ENCODE measurements around the gene CA10. TPM values are rescaled to one million over a fixed set of nuclear protein-coding genes. Genes with fewer than 3 reads are reported as not detected.

CA10 gene
- total and polyA plus RNA-seq, 8 donors: 1.3 TPM; not detected in 7

DNA sequence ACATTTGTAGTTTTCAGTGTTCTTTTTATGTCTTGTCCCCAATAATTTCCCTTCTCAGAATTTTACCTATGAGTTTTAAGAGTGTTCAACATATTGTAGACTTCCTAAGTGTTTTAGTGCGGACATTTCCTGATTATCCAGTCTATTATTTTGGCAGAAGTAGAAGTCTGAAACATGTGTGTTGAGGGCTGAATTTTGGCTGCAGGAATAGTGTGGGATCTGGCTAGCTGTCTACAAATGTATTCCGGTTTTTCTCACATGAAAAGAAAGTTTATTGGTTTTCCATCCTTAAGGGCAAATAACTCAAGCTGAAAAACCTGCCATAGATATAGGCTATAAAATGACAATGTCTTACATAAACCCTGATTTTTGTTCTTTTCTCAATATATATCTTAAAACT lies 33.0 kb upstream of the CA10 start:
- Histone ChIP-seq H3K4me1 (no peaks in the 10 kb centered on the region), H3K36me3 (no peaks in the 10 kb centered on the region), H3K27ac (no peak overlapping the region), H3K27me3 (no peaks in the 10 kb centered on the region), H3K9me3 (no peaks in the 10 kb centered on the region), H3K4me3 (no peak overlapping the region)
- TF ChIP-seq EP300 (IDR thresholded peaks at IDR 0.05) (no peak), POLR2A (IDR thresholded peaks at IDR 0.05) (no peak)
- 84 to 96% (median 92%) methylated on average over 2 of the region's 2 CpGs for WGBS, 5 donors
- DNase-seq: no peak
- intact Hi-C loops (cut with DNase I; ENCODE audit: low total_unique reads): no loop called here

DNA sequence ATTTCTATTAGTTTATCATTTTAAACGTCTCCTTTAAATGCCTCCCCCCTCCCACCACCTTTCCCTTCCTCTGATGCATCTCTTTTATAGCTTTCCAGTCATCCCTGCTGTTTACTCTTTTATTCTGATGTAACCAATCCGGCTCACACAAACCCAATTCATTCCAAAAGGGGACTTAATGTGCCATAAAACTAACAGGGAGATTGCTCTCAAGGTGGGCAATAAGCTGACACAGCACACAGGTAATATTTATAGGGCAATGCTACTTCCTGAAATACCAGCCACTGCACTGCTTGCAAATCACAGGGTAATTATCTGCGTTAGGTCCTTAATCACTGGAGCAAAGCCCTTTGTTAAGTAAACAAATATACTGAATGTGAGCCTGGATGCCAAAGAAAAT lies 23.3 kb upstream of the CA10 start:
- H3K4me1 ChIP-seq: peaks cover 0 to 24% (median 0%) of the 10 kb centered on the region in 4 donors
- no peak for TF ChIP-seq EP300 (IDR thresholded peaks at IDR 0.05)
- TF ChIP-seq, protein P1, sequence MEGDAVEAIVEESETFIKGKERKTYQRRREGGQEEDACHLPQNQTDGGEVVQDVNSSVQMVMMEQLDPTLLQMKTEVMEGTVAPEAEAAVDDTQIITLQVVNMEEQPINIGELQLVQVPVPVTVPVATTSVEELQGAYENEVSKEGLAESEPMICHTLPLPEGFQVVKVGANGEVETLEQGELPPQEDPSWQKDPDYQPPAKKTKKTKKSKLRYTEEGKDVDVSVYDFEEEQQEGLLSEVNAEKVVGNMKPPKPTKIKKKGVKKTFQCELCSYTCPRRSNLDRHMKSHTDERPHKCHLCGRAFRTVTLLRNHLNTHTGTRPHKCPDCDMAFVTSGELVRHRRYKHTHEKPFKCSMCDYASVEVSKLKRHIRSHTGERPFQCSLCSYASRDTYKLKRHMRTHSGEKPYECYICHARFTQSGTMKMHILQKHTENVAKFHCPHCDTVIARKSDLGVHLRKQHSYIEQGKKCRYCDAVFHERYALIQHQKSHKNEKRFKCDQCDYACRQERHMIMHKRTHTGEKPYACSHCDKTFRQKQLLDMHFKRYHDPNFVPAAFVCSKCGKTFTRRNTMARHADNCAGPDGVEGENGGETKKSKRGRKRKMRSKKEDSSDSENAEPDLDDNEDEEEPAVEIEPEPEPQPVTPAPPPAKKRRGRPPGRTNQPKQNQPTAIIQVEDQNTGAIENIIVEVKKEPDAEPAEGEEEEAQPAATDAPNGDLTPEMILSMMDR (IDR thresholded peaks at IDR 0.05): no peak
- TF ChIP-seq POLR2AphosphoS5 (IDR thresholded peaks at IDR 0.05): no peak
- no peak for TF ChIP-seq POLR2A (IDR thresholded peaks at IDR 0.05)

DNA sequence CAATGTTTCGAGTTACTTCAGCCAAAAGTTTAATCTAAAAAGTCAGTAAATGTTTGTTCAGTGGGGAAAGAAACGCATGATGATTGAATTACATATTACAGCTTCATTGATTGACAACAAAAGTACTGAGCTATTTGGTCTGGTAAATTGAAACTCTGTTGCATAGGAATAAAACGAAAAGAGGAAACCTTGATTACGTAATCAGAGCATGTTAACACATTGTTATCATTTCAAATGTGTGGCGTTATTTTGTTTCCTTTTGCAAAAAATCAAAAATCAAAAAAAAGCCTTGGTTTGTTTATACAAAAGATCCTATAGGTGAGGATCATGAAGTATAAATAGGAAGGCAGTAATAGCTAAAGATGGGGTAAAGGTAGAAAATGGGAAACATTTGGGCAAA lies 19.5 kb upstream of the CA10 start:
- 21 to 40% (median 30%) methylated on average over 5 of the region's 5 CpGs for WGBS, 5 donors

More for the DNA sequence above, 23.3 kb upstream of the CA10 start:
- H3K9me3 ChIP-seq: no peaks in the 10 kb centered on the region
- no peaks in the 10 kb centered on the region for H3K27me3 ChIP-seq
- 11 to 31% (median 17%) methylated on average over 3 of the region's 3 CpGs for WGBS, 5 donors
- peak in 1 of 2 donors; percentile 19 for DNase-seq
- H3K36me3 ChIP-seq: no peaks in the 10 kb centered on the region
- no peak overlapping the region for H3K4me3 ChIP-seq
- intact Hi-C loops (cut with DNase I; ENCODE audit: low total_unique reads): no loop called here
- H3K27ac ChIP-seq: no peak overlapping the region

DNA sequence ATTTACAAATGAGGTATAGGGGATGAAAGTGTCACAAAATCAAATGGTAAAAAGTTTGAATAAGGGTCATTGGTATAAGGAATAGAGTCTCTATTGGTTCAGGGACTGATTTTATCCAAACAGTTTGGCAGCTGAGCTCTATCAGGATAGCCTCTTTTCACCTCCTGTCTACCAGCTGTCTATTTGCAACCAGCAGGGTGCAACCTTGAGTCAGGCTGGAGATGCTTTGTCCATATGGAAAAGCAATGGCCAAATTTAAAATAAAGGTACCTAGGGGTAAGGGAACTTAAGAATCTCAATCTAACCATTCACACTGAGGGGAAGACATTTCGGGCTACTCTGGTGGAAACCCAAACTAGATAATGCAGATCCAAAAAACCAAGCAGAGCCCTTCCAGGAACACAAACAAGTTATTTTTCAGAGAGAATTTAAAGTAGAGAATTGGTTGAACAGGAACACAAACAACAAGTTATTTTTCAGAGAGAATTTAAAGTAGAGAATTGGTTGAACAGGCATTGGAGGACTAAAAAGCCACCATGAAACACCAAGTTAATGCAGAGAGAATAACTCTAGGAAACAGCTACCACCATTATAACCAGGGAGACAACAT lies 12.6 kb upstream of the CA10 start:
- H3K27me3 ChIP-seq: no peaks in the 10 kb centered on the region
- no peaks in the 10 kb centered on the region for H3K4me1 ChIP-seq
- WGBS, 5 donors: 44 to 75% (median 67%) methylated on average over 1 of the region's 1 CpG
- peak; percentile 63 to 67 for DNase-seq
- H3K4me3 ChIP-seq: no peak overlapping the region
- H3K36me3 ChIP-seq: no peaks in the 10 kb centered on the region
- intact Hi-C loops (cut with DNase I; ENCODE audit: low total_unique reads): no loop called here
- no peaks in the 10 kb centered on the region for H3K9me3 ChIP-seq
- no peak for TF ChIP-seq EP300 (IDR thresholded peaks at IDR 0.05)
- TF ChIP-seq, protein P1 (IDR thresholded peaks at IDR 0.05): peak in 5 of 7 experiments; percentile 37 to 53 (median 51)
- no peak overlapping the region for H3K27ac ChIP-seq

More for the DNA sequence above, 19.5 kb upstream of the CA10 start:
- H3K4me1 ChIP-seq: peaks cover 0 to 25% (median 0%) of the 10 kb centered on the region in 4 donors
- intact Hi-C loops (cut with DNase I; ENCODE audit: low total_unique reads): no loop called here
- no peak for TF ChIP-seq POLR2AphosphoS5 (IDR thresholded peaks at IDR 0.05)
- TF ChIP-seq, protein P1 (IDR thresholded peaks at IDR 0.05): no peak
- no peak for TF ChIP-seq EP300 (IDR thresholded peaks at IDR 0.05)
- no peak for TF ChIP-seq POLR2A (IDR thresholded peaks at IDR 0.05)
- no peak for DNase-seq
- H3K36me3 ChIP-seq: no peaks in the 10 kb centered on the region
- no peak overlapping the region for H3K4me3 ChIP-seq
- no peak overlapping the region for H3K27ac ChIP-seq
- H3K9me3 ChIP-seq: no peaks in the 10 kb centered on the region
- no peaks in the 10 kb centered on the region for H3K27me3 ChIP-seq

DNA sequence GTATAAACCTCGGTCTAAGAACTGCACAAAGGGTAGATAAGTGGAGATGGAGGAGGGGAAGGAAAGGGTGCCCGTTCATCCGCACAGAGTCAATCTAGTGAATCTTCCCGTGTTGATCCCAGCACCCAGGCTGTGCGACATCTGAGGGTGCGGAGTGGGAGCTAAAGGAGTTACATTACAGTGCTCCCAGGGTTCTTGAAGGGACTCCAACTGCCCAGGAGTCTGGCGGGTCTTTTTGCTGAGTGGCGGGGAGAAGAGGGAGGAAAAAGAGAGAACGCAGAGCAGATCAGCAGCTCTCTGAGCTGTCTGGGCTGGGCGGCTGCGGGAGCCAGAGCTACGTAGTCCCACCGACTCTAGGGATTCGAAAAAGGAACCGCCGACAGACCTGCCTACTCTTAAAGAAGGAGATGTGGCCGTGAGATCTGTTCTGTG lies 1.6 kb upstream of the CA10 start:
- H3K27me3 ChIP-seq: peaks cover 20 to 75% (median 40%) of the 10 kb centered on the region in 3 donors
- intact Hi-C loops (cut with DNase I; ENCODE audit: low total_unique reads): no loop called here
- no peak overlapping the region for H3K4me3 ChIP-seq
- TF ChIP-seq EP300 (IDR thresholded peaks at IDR 0.05) (no peak), POLR2A (IDR thresholded peaks at IDR 0.05) (no peak), POLR2AphosphoS5 (IDR thresholded peaks at IDR 0.05) (no peak)
- TF ChIP-seq, protein P1 (IDR thresholded peaks at IDR 0.05): no peak
- H3K9me3 ChIP-seq: peaks cover 0 to 11% (median 8%) of the 10 kb centered on the region in 4 donors
- WGBS, 5 donors: 9 to 16% (median 15%) methylated on average over 17 of the region's 17 CpGs
- H3K36me3 ChIP-seq: no peaks in the 10 kb centered on the region
- H3K27ac ChIP-seq: no peak overlapping the region
- no peak for DNase-seq
- H3K4me1 ChIP-seq: peaks cover 13 to 21% (median 19%) of the 10 kb centered on the region in 4 donors
